NCI-H2107 treated with DMSO at 0.1 percent for 48 hours (cell line): Measurements from ENCODE around the gene FAM181A.

ENCODE experiments used
- DNase-seq: peaks from one replicate; lab custom pipeline; 2025; ENCODE audit not compliant: unreplicated experiment; lab: John Stamatoyannopoulos, UW

Gene FAM181A

GRCh38 chr14:93928184-93929047, 1.3 kb downstream of the FAM181A start:
- no peak for DNase-seq

GRCh38 chr14:93929048-93929535, 1.9 kb downstream of the FAM181A start:
- DNase-seq = no peak

- DNase-seq = no peak
Measured at GRCh38 chr14:93929657-93930056, 2.5 kb downstream of the FAM181A start.

GRCh38 chr14:93930296-93930988, 3.3 kb downstream of the FAM181A start:
- DNase-seq = no peak

GRCh38 chr14:93930989-93931307, 3.8 kb downstream of the FAM181A start:
- DNase-seq = no peak

- no peak for DNase-seq
Measured at GRCh38 chr14:93932642-93933041, 5.5 kb downstream of the FAM181A start.

- DNase-seq = no peak
Measured at GRCh38 chr14:93935213-93935612, 8.1 kb downstream of the FAM181A start.

- no peak for DNase-seq
Measured at GRCh38 chr14:93936245-93936644, 9.1 kb downstream of the FAM181A start.

GRCh38 chr14:93936926-93937325, 9.8 kb downstream of the FAM181A start:
- no peak for DNase-seq

GRCh38 chr14:93937519-93937918, 10.4 kb downstream of the FAM181A start:
- DNase-seq = no peak

- no peak for DNase-seq
Measured at GRCh38 chr14:93938751-93939303, 11.7 kb downstream of the FAM181A start.

- DNase-seq = no peak
Measured at GRCh38 chr14:93939304-93940229, 12.4 kb downstream of the FAM181A start.

GRCh38 chr14:93940437-93940836, 13.3 kb downstream of the FAM181A start:
- DNase-seq = no peak

GRCh38 chr14:93941293-93941910, 14.3 kb downstream of the FAM181A start:
- DNase-seq = peak; percentile 87

- no peak for DNase-seq
Measured at GRCh38 chr14:93943052-93943451, 15.9 kb downstream of the FAM181A start.

GRCh38 chr14:93943930-93944329, 16.8 kb downstream of the FAM181A start:
- DNase-seq = no peak

GRCh38 chr14:93944348-93945069, 17.4 kb downstream of the FAM181A start:
- DNase-seq = no peak

GRCh38 chr14:93945070-93945399, 17.9 kb downstream of the FAM181A start:
- no peak for DNase-seq

- no peak for DNase-seq
Measured at GRCh38 chr14:93946104-93946503, 19.0 kb downstream of the FAM181A start.

- DNase-seq = no peak
Measured at GRCh38 chr14:93946541-93947090, 19.5 kb downstream of the FAM181A start.
